ENCODE measurements around the gene RBMS3.

The RBMS3 gene

DNA sequence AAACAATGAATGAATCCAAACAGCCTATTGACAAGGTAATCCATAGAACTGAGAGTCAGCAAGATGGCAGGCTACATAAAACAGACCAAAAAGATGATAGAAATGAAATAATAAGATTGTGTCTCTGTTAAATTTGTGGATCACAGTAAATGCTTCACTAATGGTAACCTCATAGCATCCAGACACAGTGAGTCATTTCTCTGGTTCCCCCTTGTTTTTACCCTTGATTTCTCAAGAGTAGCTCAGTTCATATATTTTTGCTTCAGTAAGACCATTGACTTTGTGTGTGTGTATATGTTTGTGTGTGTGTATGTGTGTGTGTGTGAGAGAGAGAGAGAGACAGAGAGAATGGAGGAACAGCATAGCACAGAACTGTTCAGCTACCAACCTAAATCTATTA, 546.9 kb downstream of the RBMS3 start:
- DNase-seq, result peak; percentile 45

- DNase-seq, result no peak
Measured at GRCh38 chr3:29829340-29829739, 548.5 kb downstream of the RBMS3 start.

DNA sequence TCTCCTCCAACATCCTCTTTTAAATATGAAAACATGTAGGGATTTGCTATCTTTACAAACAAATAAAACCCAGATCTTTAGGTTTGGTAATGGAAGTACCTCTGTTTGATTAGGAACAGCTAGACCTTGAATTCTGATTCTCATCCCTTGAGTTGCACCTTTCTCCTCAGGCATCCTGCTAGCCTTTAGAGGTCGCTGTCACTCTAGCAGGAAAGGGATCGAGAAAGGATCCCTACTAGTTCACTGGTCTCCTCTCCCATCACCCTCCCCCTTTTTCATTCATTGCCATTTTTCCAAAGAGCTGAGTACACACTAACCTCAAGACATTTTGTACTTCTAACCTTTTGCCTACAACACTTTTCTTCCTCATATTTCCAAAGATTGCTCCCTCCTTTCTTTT, 569.8 kb downstream of the RBMS3 start:
- no peak for DNase-seq

DNA sequence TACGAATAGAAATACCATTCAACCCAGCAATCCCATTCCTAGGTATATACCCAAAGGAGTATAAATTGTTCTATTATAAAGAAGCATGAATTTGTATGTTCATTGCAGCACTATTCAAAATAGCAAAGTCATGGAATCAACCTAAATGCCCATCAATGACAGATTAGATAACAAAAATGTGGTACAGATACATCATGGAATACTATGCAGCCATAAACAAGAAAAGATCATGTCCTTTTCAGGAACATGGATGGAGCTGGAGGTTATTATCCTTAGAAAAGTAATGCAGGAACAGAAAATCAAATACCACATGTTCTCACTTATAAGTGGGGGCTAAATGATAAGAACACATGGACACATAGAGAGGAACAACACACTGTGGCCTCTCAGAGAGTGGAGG, 571.9 kb downstream of the RBMS3 start:
- DNase-seq, result no peak

- DNase-seq, result no peak
Measured at GRCh38 chr3:29853841-29854397, 573.0 kb downstream of the RBMS3 start.

- no peak for DNase-seq
Measured at GRCh38 chr3:29854821-29855220, 574.0 kb downstream of the RBMS3 start.

GRCh38 chr3:29859726-29860270, 578.9 kb downstream of the RBMS3 start:
- no peak for DNase-seq

GRCh38 chr3:29864809-29865208, 583.9 kb downstream of the RBMS3 start:
- no peak for DNase-seq

DNA sequence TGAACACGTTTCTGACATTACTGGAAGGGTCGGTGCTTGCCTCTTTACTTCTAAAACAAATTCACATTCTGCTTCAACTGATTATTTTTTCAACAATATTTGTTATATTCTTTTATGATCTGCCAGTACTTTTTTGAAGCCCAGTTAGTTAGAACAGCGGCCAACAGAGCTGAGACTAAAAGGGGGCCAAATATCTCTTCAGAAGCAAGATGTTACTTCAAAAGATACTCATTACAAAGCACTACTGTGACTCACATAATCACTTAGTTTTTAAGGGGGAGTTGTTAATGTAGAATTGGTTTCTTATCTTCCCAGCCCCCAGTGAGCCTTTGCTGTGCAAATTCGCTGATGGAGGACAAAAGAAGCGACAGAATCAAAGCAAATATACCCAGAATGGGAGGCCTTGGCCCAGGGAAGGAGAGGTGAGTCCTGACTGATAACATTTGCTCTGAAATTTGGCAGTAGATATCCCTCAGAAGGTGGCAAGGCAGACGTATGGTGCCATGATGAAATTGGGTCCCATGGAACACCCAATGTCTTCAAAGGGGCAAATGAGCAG, 587.8 kb downstream of the RBMS3 start:
- DNase-seq, result no peak

GRCh38 chr3:29870136-29870535, 589.3 kb downstream of the RBMS3 start:
- no peak for DNase-seq

DNA sequence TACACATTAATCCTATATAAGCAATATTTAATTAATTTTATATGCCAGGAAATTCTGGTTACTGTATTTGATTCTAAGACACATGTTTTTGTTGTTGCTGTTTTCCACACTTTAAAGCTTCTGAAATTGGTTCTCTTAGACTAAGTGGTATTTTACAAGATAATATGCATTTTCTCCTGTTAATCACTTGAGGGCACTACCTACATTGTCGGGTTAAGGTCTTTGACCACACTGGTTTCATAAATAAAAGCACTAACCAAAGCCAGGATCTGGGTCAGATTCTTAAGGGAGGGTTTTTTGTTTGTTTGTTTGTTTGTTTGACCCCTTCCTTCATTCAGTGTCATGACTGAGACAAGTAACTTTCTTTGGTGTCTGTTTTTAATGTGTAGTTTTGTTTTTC, 590.2 kb downstream of the RBMS3 start:
- DNase-seq, result peak; percentile 1

DNA sequence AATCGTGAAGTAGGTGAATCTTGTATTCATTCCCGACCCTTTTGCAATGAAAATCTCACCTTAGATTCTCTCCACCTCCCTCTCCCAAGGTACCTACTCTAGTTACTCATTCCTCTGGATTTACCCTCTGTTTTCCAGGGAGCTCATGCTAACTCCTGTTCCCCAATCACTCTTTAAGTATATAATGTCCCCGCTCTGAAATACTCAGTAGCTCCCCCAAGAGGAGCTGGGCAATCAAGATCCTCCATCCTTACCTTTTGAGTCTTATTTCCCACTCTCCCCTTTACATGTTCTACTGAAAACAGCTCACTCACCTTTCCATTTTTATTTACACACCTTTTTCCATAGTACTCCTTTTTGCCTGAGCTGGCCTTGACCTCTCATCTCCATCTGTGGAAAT, 599.9 kb downstream of the RBMS3 start:
- DNase-seq, result no peak

DNA sequence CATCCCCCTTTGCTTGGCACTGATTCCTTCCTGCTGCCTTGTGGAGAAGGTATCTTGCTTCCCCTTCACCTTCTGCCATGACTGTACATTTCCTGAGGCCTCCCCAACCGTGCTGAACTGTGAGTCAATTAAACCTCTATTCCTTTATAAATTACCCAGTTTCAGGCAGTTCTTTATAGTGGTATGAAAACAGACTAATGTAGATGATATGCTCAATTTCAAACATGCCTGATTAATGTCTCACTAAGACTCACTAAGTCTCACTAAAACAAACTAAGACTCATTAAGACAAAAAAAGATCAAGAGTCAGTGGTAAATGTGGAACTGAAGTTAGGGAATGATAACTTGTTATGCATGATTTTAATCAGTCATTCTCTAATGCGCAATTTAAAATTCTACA, 606.6 kb downstream of the RBMS3 start:
- DNase-seq, result peak; percentile 34

DNA sequence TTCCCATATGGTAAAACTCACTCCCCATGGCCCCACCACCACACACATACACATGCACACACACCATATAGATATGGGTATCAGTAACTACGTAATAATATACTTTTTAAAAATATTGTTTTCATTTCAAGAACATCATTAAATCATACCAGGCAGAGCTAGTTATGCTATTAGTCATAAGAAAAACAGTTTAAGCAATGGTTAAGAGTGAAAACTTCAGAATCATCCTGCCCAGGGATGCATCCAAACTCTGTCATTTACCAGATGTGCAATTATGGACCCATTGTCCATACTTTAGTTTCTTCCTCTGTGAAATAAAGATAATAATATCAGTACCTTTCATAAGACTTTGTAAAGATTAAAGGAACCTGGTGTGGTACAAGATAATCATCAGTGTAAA, 608.3 kb downstream of the RBMS3 start:
- DNase-seq, result peak; percentile 59

GRCh38 chr3:29890801-29891200, 609.9 kb downstream of the RBMS3 start:
- DNase-seq, result peak; percentile 12

- peak; percentile 28 for DNase-seq
Measured at GRCh38 chr3:29892976-29893554, 612.2 kb downstream of the RBMS3 start.

- no peak for DNase-seq
Measured at GRCh38 chr3:29896856-29897255, 616.0 kb downstream of the RBMS3 start.

- DNase-seq, result no peak
Measured at GRCh38 chr3:29898171-29898965, 617.5 kb downstream of the RBMS3 start.

GRCh38 chr3:29899021-29899420, 618.1 kb downstream of the RBMS3 start:
- peak; percentile 55 for DNase-seq

DNA sequence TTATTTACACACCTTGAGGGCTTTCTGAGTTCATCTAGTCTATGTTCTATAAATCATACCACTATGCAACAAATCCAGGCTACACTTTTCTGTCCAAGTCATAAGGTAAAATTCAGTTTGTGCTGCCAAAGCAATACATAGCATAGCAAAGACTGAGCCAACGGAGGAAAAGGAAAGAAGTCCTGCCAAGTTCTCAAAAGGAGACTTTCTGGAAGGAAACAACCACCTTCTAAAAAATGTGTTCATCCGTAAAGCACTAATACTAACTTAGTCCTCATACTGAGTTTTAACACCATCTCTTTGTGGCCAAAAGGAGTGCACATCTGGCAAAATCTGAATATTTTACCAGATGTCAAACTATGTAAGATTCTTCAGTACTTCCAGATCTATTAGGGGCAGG, 620.2 kb downstream of the RBMS3 start:
- peak; percentile 43 for DNase-seq

- DNase-seq, result no peak
Measured at GRCh38 chr3:29903600-29903999, 622.7 kb downstream of the RBMS3 start.

GRCh38 chr3:29906906-29907305, 626.0 kb downstream of the RBMS3 start:
- DNase-seq, result no peak

- DNase-seq, result no peak
Measured at GRCh38 chr3:29912600-29913288, 631.9 kb downstream of the RBMS3 start.
